Measurements from ENCODE around the gene IL6ST. TPM values are rescaled to one million over a fixed set of nuclear protein-coding genes. Genes with fewer than 3 reads are reported as not detected.
A peak's percentile ranks its signal among the peaks of the same experiment; 100 is the strongest.

IL6ST gene
- total and polyA plus RNA-seq, 4 donors: 51.3 to 438 (median 109) TPM

GRCh38 chr5:55989860-55990259 is 4.9 kb downstream of the IL6ST start:
- H3K27me3 ChIP-seq (ENCODE audit: control insufficient read depth in 4 of 4, insufficient read depth in 4 of 4, low read length in 3 of 4): no peaks in the 10 kb centered on the region
- H3K9me3 ChIP-seq (ENCODE audit: control insufficient read depth in 4 of 4, low read length in 3 of 4): no peaks in the 10 kb centered on the region
- TF ChIP-seq, protein P1, sequence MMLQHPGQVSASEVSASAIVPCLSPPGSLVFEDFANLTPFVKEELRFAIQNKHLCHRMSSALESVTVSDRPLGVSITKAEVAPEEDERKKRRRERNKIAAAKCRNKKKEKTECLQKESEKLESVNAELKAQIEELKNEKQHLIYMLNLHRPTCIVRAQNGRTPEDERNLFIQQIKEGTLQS (IDR thresholded peaks at IDR 0.05): no peak
- TF ChIP-seq GABPA (IDR thresholded peaks at IDR 0.05 in 1 of 2, conservative IDR thresholded peaks at IDR 0.05 in 1 of 2) (no peak), EGR1 (IDR thresholded peaks at IDR 0.05; ENCODE audit: low read depth in 2 of 2) (no peak), SP1 (IDR thresholded peaks at IDR 0.05) (peak; percentile 58), JUND (IDR thresholded peaks at IDR 0.05) (no peak), HNF4G (IDR thresholded peaks at IDR 0.05) (no peak), TAF1 (conservative IDR thresholded peaks at IDR 0.05) (peak; percentile 57), YY1 (IDR thresholded peaks at IDR 0.05) (peak; percentile 45), RXRA (IDR thresholded peaks at IDR 0.05) (peak; percentile 60 to 63), FOXA1 (IDR thresholded peaks at IDR 0.05) (no peak), FOXA2 (IDR thresholded peaks at IDR 0.05) (no peak), NR2F2 (IDR thresholded peaks at IDR 0.05) (no peak), RAD21 (IDR thresholded peaks at IDR 0.05) (peak in 1 of 2 donors; percentile 45), HNF4A (conservative IDR thresholded peaks at IDR 0.05) (peak; percentile 63 to 69)
- TF ChIP-seq, protein P2, sequence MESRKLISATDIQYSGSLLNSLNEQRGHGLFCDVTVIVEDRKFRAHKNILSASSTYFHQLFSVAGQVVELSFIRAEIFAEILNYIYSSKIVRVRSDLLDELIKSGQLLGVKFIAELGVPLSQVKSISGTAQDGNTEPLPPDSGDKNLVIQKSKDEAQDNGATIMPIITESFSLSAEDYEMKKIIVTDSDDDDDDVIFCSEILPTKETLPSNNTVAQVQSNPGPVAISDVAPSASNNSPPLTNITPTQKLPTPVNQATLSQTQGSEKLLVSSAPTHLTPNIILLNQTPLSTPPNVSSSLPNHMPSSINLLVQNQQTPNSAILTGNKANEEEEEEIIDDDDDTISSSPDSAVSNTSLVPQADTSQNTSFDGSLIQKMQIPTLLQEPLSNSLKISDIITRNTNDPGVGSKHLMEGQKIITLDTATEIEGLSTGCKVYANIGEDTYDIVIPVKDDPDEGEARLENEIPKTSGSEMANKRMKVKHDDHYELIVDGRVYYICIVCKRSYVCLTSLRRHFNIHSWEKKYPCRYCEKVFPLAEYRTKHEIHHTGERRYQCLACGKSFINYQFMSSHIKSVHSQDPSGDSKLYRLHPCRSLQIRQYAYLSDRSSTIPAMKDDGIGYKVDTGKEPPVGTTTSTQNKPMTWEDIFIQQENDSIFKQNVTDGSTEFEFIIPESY (IDR thresholded peaks at IDR 0.05): no peak
- TF ChIP-seq, protein P3, sequence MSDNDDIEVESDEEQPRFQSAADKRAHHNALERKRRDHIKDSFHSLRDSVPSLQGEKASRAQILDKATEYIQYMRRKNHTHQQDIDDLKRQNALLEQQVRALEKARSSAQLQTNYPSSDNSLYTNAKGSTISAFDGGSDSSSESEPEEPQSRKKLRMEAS (IDR thresholded peaks at IDR 0.05): no peak
- TF ChIP-seq, protein P4, sequence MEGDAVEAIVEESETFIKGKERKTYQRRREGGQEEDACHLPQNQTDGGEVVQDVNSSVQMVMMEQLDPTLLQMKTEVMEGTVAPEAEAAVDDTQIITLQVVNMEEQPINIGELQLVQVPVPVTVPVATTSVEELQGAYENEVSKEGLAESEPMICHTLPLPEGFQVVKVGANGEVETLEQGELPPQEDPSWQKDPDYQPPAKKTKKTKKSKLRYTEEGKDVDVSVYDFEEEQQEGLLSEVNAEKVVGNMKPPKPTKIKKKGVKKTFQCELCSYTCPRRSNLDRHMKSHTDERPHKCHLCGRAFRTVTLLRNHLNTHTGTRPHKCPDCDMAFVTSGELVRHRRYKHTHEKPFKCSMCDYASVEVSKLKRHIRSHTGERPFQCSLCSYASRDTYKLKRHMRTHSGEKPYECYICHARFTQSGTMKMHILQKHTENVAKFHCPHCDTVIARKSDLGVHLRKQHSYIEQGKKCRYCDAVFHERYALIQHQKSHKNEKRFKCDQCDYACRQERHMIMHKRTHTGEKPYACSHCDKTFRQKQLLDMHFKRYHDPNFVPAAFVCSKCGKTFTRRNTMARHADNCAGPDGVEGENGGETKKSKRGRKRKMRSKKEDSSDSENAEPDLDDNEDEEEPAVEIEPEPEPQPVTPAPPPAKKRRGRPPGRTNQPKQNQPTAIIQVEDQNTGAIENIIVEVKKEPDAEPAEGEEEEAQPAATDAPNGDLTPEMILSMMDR (IDR thresholded peaks at IDR 0.05; ENCODE audit: low read depth, low read length, missing input control): no peak
- TF ChIP-seq, protein P5, sequence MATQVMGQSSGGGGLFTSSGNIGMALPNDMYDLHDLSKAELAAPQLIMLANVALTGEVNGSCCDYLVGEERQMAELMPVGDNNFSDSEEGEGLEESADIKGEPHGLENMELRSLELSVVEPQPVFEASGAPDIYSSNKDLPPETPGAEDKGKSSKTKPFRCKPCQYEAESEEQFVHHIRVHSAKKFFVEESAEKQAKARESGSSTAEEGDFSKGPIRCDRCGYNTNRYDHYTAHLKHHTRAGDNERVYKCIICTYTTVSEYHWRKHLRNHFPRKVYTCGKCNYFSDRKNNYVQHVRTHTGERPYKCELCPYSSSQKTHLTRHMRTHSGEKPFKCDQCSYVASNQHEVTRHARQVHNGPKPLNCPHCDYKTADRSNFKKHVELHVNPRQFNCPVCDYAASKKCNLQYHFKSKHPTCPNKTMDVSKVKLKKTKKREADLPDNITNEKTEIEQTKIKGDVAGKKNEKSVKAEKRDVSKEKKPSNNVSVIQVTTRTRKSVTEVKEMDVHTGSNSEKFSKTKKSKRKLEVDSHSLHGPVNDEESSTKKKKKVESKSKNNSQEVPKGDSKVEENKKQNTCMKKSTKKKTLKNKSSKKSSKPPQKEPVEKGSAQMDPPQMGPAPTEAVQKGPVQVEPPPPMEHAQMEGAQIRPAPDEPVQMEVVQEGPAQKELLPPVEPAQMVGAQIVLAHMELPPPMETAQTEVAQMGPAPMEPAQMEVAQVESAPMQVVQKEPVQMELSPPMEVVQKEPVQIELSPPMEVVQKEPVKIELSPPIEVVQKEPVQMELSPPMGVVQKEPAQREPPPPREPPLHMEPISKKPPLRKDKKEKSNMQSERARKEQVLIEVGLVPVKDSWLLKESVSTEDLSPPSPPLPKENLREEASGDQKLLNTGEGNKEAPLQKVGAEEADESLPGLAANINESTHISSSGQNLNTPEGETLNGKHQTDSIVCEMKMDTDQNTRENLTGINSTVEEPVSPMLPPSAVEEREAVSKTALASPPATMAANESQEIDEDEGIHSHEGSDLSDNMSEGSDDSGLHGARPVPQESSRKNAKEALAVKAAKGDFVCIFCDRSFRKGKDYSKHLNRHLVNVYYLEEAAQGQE (IDR thresholded peaks at IDR 0.05): peak; percentile 13
- peaks cover 9 to 66% (median 33%) of the 10 kb centered on the region in 4 donors for H3K4me1 ChIP-seq (ENCODE audit: control insufficient read depth in 4 of 4, insufficient read depth in 4 of 4, low read length in 3 of 4)
- H3K4me3 ChIP-seq (ENCODE audit: low read depth in 1 of 3, low read length in 3 of 3): peak overlapping the region; percentile 41 to 62 (median 56)
- H3K9ac ChIP-seq (ENCODE audit: low read depth in 1 of 2, low read length in 2 of 2): peak overlapping the region in 1 of 2 donors; percentile 3
- 26% methylated on average over 1 of the region's 1 CpG for WGBS
- H3K27ac ChIP-seq (ENCODE audit: low read depth in 1 of 2, low read length in 2 of 2): peak overlapping the region; percentile 32 to 48
- no peak for DNase-seq (ENCODE audit: low spot score)
- peaks cover 0 to 7% (median 0%) of the 10 kb centered on the region in 4 donors for H3K36me3 ChIP-seq (ENCODE audit: control insufficient read depth in 4 of 4, insufficient read depth in 3 of 4, low read depth in 1 of 4, low read length in 3 of 4)

Data from liver (tissue), 9 donors.